WTC11 (cell line): ENCODE measurements around the gene SEC16B.

ENCODE experiments used
- TP53 ChIP-seq: sonication (generic); formaldehyde crosslinking; IDR thresholded peaks from 2 replicates; pipeline ENCODE4 v1.8.1; 2023; ENCODE audit warnings: mild to moderate bottlenecking, missing genetic modification reagents
- TF ChIP-seq, protein P1 (sequence below): fragments of 200-600 bp; IDR thresholded peaks from 2 replicates; pipeline ENCODE4 v1.8.0; 2022; ENCODE audit warnings: antibody characterized with exemption
- TF ChIP-seq, protein P2 (sequence below): fragments of 250-450 bp; sonication (Bioruptor Pico); IDR thresholded peaks from 2 replicates; pipeline ENCODE4 v1.9.0; 2021; ENCODE audit warnings: mild to moderate bottlenecking, borderline replicate concordance

DNA sequence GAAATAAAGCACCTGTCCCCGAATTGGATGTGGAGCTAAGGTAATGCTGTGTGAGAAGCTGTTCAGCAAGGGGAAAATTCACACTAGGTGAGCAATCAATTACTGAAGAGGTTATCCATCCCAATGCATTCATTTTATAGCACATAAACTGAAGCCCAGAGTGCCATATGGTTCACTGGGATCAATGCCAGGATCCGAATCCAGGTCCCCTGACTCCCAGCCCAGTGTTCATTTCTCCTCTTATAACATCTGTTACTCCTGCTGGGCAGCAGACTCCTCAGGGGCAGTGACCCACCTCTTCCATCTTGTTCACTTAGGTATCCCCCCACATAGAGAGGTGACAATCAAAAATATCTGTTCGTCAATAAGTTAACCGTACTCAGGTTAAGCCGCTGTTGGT lies 13.2 kb upstream of the SEC16B start:
- TF ChIP-seq, protein P1, sequence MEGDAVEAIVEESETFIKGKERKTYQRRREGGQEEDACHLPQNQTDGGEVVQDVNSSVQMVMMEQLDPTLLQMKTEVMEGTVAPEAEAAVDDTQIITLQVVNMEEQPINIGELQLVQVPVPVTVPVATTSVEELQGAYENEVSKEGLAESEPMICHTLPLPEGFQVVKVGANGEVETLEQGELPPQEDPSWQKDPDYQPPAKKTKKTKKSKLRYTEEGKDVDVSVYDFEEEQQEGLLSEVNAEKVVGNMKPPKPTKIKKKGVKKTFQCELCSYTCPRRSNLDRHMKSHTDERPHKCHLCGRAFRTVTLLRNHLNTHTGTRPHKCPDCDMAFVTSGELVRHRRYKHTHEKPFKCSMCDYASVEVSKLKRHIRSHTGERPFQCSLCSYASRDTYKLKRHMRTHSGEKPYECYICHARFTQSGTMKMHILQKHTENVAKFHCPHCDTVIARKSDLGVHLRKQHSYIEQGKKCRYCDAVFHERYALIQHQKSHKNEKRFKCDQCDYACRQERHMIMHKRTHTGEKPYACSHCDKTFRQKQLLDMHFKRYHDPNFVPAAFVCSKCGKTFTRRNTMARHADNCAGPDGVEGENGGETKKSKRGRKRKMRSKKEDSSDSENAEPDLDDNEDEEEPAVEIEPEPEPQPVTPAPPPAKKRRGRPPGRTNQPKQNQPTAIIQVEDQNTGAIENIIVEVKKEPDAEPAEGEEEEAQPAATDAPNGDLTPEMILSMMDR = no peak
- no peak for TF ChIP-seq TP53 (CRISPR knock-in tag)
- TF ChIP-seq, protein P2, sequence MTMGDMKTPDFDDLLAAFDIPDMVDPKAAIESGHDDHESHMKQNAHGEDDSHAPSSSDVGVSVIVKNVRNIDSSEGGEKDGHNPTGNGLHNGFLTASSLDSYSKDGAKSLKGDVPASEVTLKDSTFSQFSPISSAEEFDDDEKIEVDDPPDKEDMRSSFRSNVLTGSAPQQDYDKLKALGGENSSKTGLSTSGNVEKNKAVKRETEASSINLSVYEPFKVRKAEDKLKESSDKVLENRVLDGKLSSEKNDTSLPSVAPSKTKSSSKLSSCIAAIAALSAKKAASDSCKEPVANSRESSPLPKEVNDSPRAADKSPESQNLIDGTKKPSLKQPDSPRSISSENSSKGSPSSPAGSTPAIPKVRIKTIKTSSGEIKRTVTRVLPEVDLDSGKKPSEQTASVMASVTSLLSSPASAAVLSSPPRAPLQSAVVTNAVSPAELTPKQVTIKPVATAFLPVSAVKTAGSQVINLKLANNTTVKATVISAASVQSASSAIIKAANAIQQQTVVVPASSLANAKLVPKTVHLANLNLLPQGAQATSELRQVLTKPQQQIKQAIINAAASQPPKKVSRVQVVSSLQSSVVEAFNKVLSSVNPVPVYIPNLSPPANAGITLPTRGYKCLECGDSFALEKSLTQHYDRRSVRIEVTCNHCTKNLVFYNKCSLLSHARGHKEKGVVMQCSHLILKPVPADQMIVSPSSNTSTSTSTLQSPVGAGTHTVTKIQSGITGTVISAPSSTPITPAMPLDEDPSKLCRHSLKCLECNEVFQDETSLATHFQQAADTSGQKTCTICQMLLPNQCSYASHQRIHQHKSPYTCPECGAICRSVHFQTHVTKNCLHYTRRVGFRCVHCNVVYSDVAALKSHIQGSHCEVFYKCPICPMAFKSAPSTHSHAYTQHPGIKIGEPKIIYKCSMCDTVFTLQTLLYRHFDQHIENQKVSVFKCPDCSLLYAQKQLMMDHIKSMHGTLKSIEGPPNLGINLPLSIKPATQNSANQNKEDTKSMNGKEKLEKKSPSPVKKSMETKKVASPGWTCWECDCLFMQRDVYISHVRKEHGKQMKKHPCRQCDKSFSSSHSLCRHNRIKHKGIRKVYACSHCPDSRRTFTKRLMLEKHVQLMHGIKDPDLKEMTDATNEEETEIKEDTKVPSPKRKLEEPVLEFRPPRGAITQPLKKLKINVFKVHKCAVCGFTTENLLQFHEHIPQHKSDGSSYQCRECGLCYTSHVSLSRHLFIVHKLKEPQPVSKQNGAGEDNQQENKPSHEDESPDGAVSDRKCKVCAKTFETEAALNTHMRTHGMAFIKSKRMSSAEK (CRISPR knock-in tag) = no peak
